ENCODE measurements around the gene CALCOCO1. TPM values are rescaled to one million over a fixed set of nuclear protein-coding genes. Genes with fewer than 3 reads are reported as not detected.

Gene CALCOCO1
- total and polyA plus RNA-seq, 2 of the 8 experiments (the other 6 are each of a cell fraction or from before 2014, with no cell fraction given) = 20.3 to 39.3 TPM

- TF ChIP-seq CHD7 (IDR thresholded peaks at IDR 0.05; ENCODE audit: insufficient replicate concordance, low read length) (no peak), RXRA (IDR thresholded peaks at IDR 0.05; ENCODE audit: insufficient read depth, low read depth, low read length) (no peak), NRF1 (IDR thresholded peaks at IDR 0.05; ENCODE audit: low read depth, low read length) (no peak), RBBP5 (IDR thresholded peaks at IDR 0.05; ENCODE audit: borderline replicate concordance, low read depth, low read length) (no peak), SP1 (IDR thresholded peaks at IDR 0.05; ENCODE audit: low read depth, low read length) (no peak), YY1 (IDR thresholded peaks at IDR 0.05; ENCODE audit: low read depth, low read length) (no peak), ASH2L (IDR thresholded peaks at IDR 0.05; ENCODE audit: low read length) (no peak), RAD21 (IDR thresholded peaks at IDR 0.05 in 1 of 2, conservative IDR thresholded peaks at IDR 0.05 in 1 of 2; ENCODE audit: low read depth in 2 of 2, low read length in 2 of 2) (no peak), CREB1 (IDR thresholded peaks at IDR 0.05) (no peak), MAFK (IDR thresholded peaks at IDR 0.05; ENCODE audit: low read depth, low read length) (no peak), JUND (IDR thresholded peaks at IDR 0.05; ENCODE audit: low read length) (no peak), POLR2AphosphoS5 (IDR thresholded peaks at IDR 0.05; ENCODE audit: low read depth, low read length) (no peak), CHD1 (IDR thresholded peaks at IDR 0.05; ENCODE audit: low read depth, low read length) (no peak), POU5F1 (IDR thresholded peaks at IDR 0.05; ENCODE audit: low read depth, low read length) (no peak)
Observed at GRCh38 chr12:53664191-53664590, 63.1 kb downstream of the CALCOCO1 start (continued).
